Activated CD4-positive, alpha-beta T cell treated with anti-CD3 and anti-CD28 coated beads for 36 hours (primary cell): ENCODE results near the gene TSC2. TPM values are rescaled to one million over a fixed set of nuclear protein-coding genes. Genes with fewer than 3 reads are reported as not detected.

Source experiments
- ATAC-seq: fragments of 200-7000 bp; cut with Tn5 transposase; one replicate; pipeline ENCODE4 v1.10.0; 2021; ENCODE audit warnings: mild to moderate bottlenecking, moderate library complexity
- CTCF ChIA-PET: fragments of 350-600 bp; sonication (Branson Sonifier 250); formaldehyde crosslinking; loops from one replicate; lab custom pipeline; 2021; ENCODE audit warnings: antibody characterized with exemption; lab: Charles Lee
- POLR2A ChIA-PET: fragments of 350-600 bp; sonication (Branson Sonifier 250); formaldehyde crosslinking; loops from one replicate; lab custom pipeline; 2021; ENCODE audit warnings: antibody characterized with exemption, inconsistent platforms; lab: Charles Lee
- DNase-seq: peaks from one replicate; pipeline ENCODE4 v3.0.0-alpha.2; 2020
- H3K27ac Mint-ChIP-seq: one replicate; pipeline ENCODE4 v1.8.0; 2021; ENCODE audit warnings: mixed read lengths
- H3K27me3 Mint-ChIP-seq: one replicate; pipeline ENCODE4 v1.8.0; 2021; ENCODE audit warnings: mixed read lengths
- H3K36me3 Mint-ChIP-seq: one replicate; pipeline ENCODE4 v1.8.0; 2021; ENCODE audit warnings: low read depth, mixed read lengths
- H3K4me1 Mint-ChIP-seq: one replicate; pipeline ENCODE4 v1.8.0; 2021; ENCODE audit warnings: mixed read lengths
- H3K4me3 Mint-ChIP-seq: one replicate; pipeline ENCODE4 v1.8.0; 2021; ENCODE audit warnings: mild to moderate bottlenecking, moderate library complexity, mixed read lengths
- H3K9me3 Mint-ChIP-seq: one replicate; pipeline ENCODE4 v1.8.0; 2021; ENCODE audit warnings: low read depth, mixed read lengths
- intact Hi-C, 2 experiments: fragments of 100-400 bp; cut with DNase I in 1 of 2; cut with micrococcal nuclease in 1 of 2; formaldehyde crosslinking; loops; one replicate each; pipeline versions ENCODE4 v1.14.2 to v1.15.1; 2022 to 2024; cut with DNase I, micrococcal nuclease
- total RNA-seq, 2 experiments: library from RNA; stranded (reverse); gene quantifications; one replicate each; pipeline ENCODE4 v1.2.3, GENCODE V29; 2021

Gene TSC2
- total RNA-seq, 2 experiments from 2014 or later: 49.6 to 72.9 TPM

- H3K36me3 Mint-ChIP-seq: peaks cover 1% of the 10 kb centered on the region
- ChIA-PET POLR2A (interaction anchor here (0.6 to 1.5 kb wide), 3 partner anchors 19 to 219 kb away, joined by 3 to 8 read pairs (median 3); partner anchors contain the start of genes FAHD1, NHERF2 and RPS2), CTCF (interaction anchor here (1.0 to 1.9 kb wide), 2 partner anchors 90 to 94 kb away, joined by 3 to 4 read pairs; partner anchors contain the start of gene PKD1)
- ATAC-seq (no peak), DNase-seq (no peak)
- H3K9me3 Mint-ChIP-seq: no peaks in the 10 kb centered on the region
- H3K27ac Mint-ChIP-seq: peak overlapping the region; percentile 31
- peaks cover 18% of the 10 kb centered on the region for H3K4me1 Mint-ChIP-seq
- H3K27me3 Mint-ChIP-seq: no peaks in the 10 kb centered on the region
- H3K4me3 Mint-ChIP-seq: peak overlapping the region; percentile 89
- intact Hi-C loops: loop anchor here in 1 of 2 experiments (2.0 to 5.0 kb wide), 5 partner anchors 81 to 979 kb away; partner anchors contain the start of genes CCNF, MAPK8IP3, RPS2 and THOC6
Observed at GRCh38 chr16:2045965-2046892, 1.6 kb upstream of the TSC2 start.

DNA sequence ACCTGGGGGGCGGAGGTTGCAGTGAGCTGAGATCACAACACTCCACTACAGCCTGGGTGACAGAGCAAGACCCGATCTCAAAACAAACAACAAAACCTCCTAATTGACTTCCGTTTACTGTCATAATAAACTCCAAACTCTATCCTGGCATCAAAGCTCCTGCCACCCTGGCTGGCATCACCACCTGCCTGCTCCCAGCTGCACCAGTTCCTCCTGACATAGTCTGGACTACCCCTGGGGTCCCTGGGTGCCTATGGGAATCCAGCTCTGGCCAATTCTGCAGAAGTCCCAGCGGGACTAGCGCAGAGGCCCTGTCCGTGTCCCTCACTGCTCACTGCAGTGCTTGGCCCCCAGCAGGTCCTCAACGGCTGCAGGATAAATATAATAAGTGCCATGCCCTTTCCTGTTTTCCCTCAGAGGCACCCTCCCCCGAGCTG is 874 bp upstream of the TSC2 start:
- ATAC-seq (no peak), DNase-seq (no peak)
- CTCF ChIA-PET: interaction anchor here (0.6 to 1.9 kb wide), 5 partner anchors 89 to 569 kb away, joined by 3 to 8 read pairs (median 4); partner anchors contain the start of genes PKD1 and TRAF7
- POLR2A ChIA-PET: interaction anchor here (0.6 to 1.5 kb wide), 3 partner anchors 20 to 220 kb away, joined by 3 to 8 read pairs (median 3); partner anchors contain the start of genes FAHD1, NHERF2 and RPS2
- Mint-ChIP-seq H3K27me3 (no peaks in the 10 kb centered on the region), H3K9me3 (no peaks in the 10 kb centered on the region), H3K27ac (peak overlapping the region; percentile 85), H3K4me1 (peaks cover 18% of the 10 kb centered on the region), H3K36me3 (peaks cover 1% of the 10 kb centered on the region), H3K4me3 (peak overlapping the region; percentile 89)
- intact Hi-C loops: loop anchor here in 1 of 2 experiments (1.0 to 5.0 kb wide), 18 partner anchors 24 to 978 kb away; partner anchors contain the start of genes ABCA3, CCNF, E4F1 and JPT2

DNA sequence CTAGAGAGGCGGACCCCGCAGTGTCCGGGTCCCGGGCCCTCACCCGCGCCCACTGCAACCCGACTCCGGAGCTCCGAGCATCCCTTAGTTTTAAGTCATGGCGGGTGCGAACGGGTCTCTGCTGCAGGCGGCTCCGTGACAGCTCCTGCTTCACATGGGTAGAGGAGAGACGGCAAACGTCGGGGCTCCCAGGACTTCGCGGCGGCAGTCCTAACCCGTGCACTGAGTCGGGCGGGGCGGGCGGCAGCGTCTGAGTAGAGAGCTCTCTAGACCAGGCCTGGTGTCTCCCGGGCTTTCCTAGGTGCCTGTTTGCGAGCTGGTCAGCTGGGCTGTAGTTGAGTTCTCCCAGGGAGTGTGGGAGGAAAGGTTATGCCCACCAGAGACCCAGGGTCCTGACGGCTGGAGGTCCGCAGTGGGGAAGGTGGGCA is 345 bp downstream of the TSC2 start:
- DNase-seq (peak; percentile 52), ATAC-seq (peak; percentile 28)
- intact Hi-C loops: loop anchor here in 1 of 2 experiments (1.0 to 5.0 kb wide), 2 partner anchors 341 to 465 kb away; partner anchors contain the start of genes ATP6V0C and MAPK8IP3
- no peaks in the 10 kb centered on the region for H3K9me3 Mint-ChIP-seq
- H3K27me3 Mint-ChIP-seq: no peaks in the 10 kb centered on the region
- ChIA-PET CTCF (interaction anchor here (0.5 to 1.9 kb wide), 10 partner anchors 18 to 274 kb away, joined by 3 to 8 read pairs (median 4); partner anchors contain the start of genes PKD1, RPS2 and TRAF7), POLR2A (interaction anchor here (0.6 to 1.5 kb wide), 3 partner anchors 83 to 205 kb away, joined by 8 to 12 read pairs (median 8); partner anchors contain the start of genes RPS2 and TRAF7)
- peak overlapping the region; percentile 83 for H3K27ac Mint-ChIP-seq
- peak overlapping the region; percentile 89 for H3K4me3 Mint-ChIP-seq
- peaks cover 1% of the 10 kb centered on the region for H3K36me3 Mint-ChIP-seq
- peaks cover 18% of the 10 kb centered on the region for H3K4me1 Mint-ChIP-seq

DNA sequence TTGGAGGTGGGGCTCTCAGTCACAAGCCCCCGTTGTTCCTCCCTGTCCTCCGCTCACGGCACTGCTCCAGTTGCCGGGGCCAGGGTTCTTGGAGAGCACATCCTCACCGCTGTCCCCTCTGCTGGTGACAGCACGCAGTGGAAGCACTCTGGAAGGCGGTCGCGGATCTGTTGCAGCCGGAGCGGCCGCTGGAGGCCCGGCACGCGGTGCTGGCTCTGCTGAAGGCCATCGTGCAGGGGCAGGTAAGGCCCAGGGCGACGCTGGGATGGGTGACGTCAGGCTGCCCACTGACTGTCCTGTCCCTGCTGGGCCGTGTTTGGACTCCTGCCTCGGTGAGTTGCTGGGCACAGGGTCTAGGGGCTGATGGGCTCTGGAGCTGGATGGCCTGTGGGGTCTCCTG is 5.4 kb downstream of the TSC2 start:
- ChIA-PET CTCF (no interaction called here), POLR2A (no interaction called here)
- Mint-ChIP-seq H3K27me3 (no peaks in the 10 kb centered on the region), H3K4me1 (peaks cover 10% of the 10 kb centered on the region), H3K4me3 (no peak overlapping the region), H3K9me3 (no peaks in the 10 kb centered on the region), H3K36me3 (peaks cover 1% of the 10 kb centered on the region), H3K27ac (no peak overlapping the region)
- ATAC-seq (no peak), DNase-seq (no peak)
- intact Hi-C loops: no loop called here

- POLR2A ChIA-PET: no interaction called here
- no peak for DNase-seq
- H3K36me3 Mint-ChIP-seq: peaks cover 1% of the 10 kb centered on the region
- intact Hi-C loops: no loop called here
- H3K4me1 Mint-ChIP-seq: peaks cover 4% of the 10 kb centered on the region
- no peak overlapping the region for H3K27ac Mint-ChIP-seq
- CTCF ChIA-PET: interaction anchor here (0.6 kb wide), 1 partner anchor 424 kb away, joined by 3 read pairs; no protein-coding TSS in a partner anchor
- no peak for ATAC-seq
- no peaks in the 10 kb centered on the region for H3K9me3 Mint-ChIP-seq
- H3K27me3 Mint-ChIP-seq: no peaks in the 10 kb centered on the region
- H3K4me3 Mint-ChIP-seq: no peak overlapping the region
Observed at GRCh38 chr16:2053897-2054296, 6.1 kb downstream of the TSC2 start.

- Mint-ChIP-seq H3K36me3 (peaks cover 1% of the 10 kb centered on the region), H3K4me3 (no peak overlapping the region), H3K4me1 (no peaks in the 10 kb centered on the region), H3K27ac (no peak overlapping the region), H3K9me3 (no peaks in the 10 kb centered on the region), H3K27me3 (no peaks in the 10 kb centered on the region)
- CTCF ChIA-PET: interaction anchor here (0.6 kb wide), 2 partner anchors 140 to 423 kb away, joined by 3 read pairs; no protein-coding TSS in a partner anchor
- POLR2A ChIA-PET: no interaction called here
- intact Hi-C loops: no loop called here
- DNase-seq (no peak), ATAC-seq (no peak)
Observed at GRCh38 chr16:2054543-2055245, 6.9 kb downstream of the TSC2 start.

- no peak overlapping the region for H3K4me3 Mint-ChIP-seq
- no peaks in the 10 kb centered on the region for H3K9me3 Mint-ChIP-seq
- intact Hi-C loops: no loop called here
- H3K36me3 Mint-ChIP-seq: peaks cover 1% of the 10 kb centered on the region
- POLR2A ChIA-PET: no interaction called here
- DNase-seq (peak; percentile 19), ATAC-seq (no peak)
- CTCF ChIA-PET: no interaction called here
- no peaks in the 10 kb centered on the region for H3K27me3 Mint-ChIP-seq
- H3K4me1 Mint-ChIP-seq: no peaks in the 10 kb centered on the region
- no peak overlapping the region for H3K27ac Mint-ChIP-seq
Observed at GRCh38 chr16:2056077-2056476, 8.3 kb downstream of the TSC2 start.

GRCh38 chr16:2056681-2057407 is 9.1 kb downstream of the TSC2 start:
- Mint-ChIP-seq H3K27me3 (no peaks in the 10 kb centered on the region), H3K9me3 (no peaks in the 10 kb centered on the region), H3K4me3 (no peak overlapping the region), H3K27ac (no peak overlapping the region), H3K36me3 (peaks cover 1% of the 10 kb centered on the region), H3K4me1 (no peaks in the 10 kb centered on the region)
- intact Hi-C loops: no loop called here
- ATAC-seq (no peak), DNase-seq (no peak)
- POLR2A ChIA-PET: no interaction called here
- CTCF ChIA-PET: interaction anchor here (0.6 to 0.7 kb wide), 2 partner anchors 37 to 485 kb away, joined by 3 read pairs; no protein-coding TSS in a partner anchor

- Mint-ChIP-seq H3K4me1 (no peaks in the 10 kb centered on the region), H3K9me3 (no peaks in the 10 kb centered on the region), H3K36me3 (peaks cover 1% of the 10 kb centered on the region), H3K4me3 (no peak overlapping the region), H3K27ac (no peak overlapping the region), H3K27me3 (no peaks in the 10 kb centered on the region)
- intact Hi-C loops: no loop called here
- DNase-seq: no peak
- POLR2A ChIA-PET: no interaction called here
- CTCF ChIA-PET: interaction anchor here (0.6 to 0.7 kb wide), 2 partner anchors 37 to 486 kb away, joined by 3 read pairs; no protein-coding TSS in a partner anchor
- no peak for ATAC-seq
Observed at GRCh38 chr16:2057438-2057837, 9.7 kb downstream of the TSC2 start.

GRCh38 chr16:2058420-2058819 is 10.6 kb downstream of the TSC2 start:
- Mint-ChIP-seq H3K9me3 (no peaks in the 10 kb centered on the region), H3K4me1 (no peaks in the 10 kb centered on the region), H3K4me3 (no peak overlapping the region), H3K36me3 (peaks cover 1% of the 10 kb centered on the region), H3K27me3 (no peaks in the 10 kb centered on the region), H3K27ac (no peak overlapping the region)
- CTCF ChIA-PET: no interaction called here
- POLR2A ChIA-PET: no interaction called here
- intact Hi-C loops: no loop called here
- ATAC-seq (no peak), DNase-seq (no peak)
